ENCODE data around the gene CENPF.

Gene CENPF

DNA sequence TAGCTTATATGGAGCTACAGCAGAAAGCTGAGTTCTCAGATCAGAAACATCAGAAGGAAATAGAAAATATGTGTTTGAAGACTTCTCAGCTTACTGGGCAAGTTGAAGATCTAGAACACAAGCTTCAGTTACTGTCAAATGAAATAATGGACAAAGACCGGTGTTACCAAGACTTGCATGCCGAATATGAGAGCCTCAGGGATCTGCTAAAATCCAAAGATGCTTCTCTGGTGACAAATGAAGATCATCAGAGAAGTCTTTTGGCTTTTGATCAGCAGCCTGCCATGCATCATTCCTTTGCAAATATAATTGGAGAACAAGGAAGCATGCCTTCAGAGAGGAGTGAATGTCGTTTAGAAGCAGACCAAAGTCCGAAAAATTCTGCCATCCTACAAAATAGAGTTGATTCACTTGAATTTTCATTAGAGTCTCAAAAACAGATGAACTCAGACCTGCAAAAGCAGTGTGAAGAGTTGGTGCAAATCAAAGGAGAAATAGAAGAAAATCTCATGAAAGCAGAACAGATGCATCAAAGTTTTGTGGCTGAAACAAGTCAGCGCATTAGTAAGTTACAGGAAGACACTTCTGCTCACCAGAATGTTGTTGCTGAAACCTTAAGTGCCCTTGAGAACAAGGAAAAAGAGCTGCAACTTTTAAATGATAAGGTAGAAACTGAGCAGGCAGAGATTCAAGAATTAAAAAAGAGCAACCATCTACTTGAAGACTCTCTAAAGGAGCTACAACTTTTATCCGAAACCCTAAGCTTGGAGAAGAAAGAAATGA, 37.6 kb downstream of the CENPF start:
- DNase-seq (ENCODE audit: low read depth), result no peak
- H3K4me3 ChIP-seq (ENCODE audit: low read length), result no peak overlapping the region
- TF ChIP-seq, protein P1, sequence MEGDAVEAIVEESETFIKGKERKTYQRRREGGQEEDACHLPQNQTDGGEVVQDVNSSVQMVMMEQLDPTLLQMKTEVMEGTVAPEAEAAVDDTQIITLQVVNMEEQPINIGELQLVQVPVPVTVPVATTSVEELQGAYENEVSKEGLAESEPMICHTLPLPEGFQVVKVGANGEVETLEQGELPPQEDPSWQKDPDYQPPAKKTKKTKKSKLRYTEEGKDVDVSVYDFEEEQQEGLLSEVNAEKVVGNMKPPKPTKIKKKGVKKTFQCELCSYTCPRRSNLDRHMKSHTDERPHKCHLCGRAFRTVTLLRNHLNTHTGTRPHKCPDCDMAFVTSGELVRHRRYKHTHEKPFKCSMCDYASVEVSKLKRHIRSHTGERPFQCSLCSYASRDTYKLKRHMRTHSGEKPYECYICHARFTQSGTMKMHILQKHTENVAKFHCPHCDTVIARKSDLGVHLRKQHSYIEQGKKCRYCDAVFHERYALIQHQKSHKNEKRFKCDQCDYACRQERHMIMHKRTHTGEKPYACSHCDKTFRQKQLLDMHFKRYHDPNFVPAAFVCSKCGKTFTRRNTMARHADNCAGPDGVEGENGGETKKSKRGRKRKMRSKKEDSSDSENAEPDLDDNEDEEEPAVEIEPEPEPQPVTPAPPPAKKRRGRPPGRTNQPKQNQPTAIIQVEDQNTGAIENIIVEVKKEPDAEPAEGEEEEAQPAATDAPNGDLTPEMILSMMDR (IDR thresholded peaks at IDR 0.05; ENCODE audit: insufficient read depth, low read depth, low read length, missing control alignments), result no peak

DNA sequence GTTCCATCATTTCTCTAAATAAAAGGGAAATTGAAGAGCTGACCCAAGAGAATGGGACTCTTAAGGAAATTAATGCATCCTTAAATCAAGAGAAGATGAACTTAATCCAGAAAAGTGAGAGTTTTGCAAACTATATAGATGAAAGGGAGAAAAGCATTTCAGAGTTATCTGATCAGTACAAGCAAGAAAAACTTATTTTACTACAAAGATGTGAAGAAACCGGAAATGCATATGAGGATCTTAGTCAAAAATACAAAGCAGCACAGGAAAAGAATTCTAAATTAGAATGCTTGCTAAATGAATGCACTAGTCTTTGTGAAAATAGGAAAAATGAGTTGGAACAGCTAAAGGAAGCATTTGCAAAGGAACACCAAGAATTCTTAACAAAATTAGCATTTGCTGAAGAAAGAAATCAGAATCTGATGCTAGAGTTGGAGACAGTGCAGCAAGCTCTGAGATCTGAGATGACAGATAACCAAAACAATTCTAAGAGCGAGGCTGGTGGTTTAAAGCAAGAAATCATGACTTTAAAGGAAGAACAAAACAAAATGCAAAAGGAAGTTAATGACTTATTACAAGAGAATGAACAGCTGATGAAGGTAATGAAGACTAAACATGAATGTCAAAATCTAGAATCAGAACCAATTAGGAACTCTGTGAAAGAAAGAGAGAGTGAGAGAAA, 38.4 kb downstream of the CENPF start:
- TF ChIP-seq, protein P1 (IDR thresholded peaks at IDR 0.05; ENCODE audit: insufficient read depth, low read depth, low read length, missing control alignments), result no peak
- H3K4me3 ChIP-seq (ENCODE audit: low read length), result no peak overlapping the region

DNA sequence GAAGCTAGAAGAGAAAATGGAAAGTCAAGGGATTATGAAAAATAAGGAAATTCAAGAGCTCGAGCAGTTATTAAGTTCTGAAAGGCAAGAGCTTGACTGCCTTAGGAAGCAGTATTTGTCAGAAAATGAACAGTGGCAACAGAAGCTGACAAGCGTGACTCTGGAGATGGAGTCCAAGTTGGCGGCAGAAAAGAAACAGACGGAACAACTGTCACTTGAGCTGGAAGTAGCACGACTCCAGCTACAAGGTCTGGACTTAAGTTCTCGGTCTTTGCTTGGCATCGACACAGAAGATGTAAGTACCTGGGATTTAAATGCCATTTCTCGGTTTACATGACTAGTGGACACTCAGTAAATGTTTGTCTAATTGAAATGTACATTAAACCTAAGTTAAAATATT, 40.0 kb downstream of the CENPF start:
- no peak overlapping the region for H3K4me3 ChIP-seq (ENCODE audit: low read length)
- TF ChIP-seq, protein P1 (IDR thresholded peaks at IDR 0.05; ENCODE audit: insufficient read depth, low read depth, low read length, missing control alignments), result no peak
- DNase-seq (ENCODE audit: low read depth), result no peak

More for the DNA sequence above, 38.4 kb downstream of the CENPF start:
- no peak for DNase-seq (ENCODE audit: low read depth)

DNA sequence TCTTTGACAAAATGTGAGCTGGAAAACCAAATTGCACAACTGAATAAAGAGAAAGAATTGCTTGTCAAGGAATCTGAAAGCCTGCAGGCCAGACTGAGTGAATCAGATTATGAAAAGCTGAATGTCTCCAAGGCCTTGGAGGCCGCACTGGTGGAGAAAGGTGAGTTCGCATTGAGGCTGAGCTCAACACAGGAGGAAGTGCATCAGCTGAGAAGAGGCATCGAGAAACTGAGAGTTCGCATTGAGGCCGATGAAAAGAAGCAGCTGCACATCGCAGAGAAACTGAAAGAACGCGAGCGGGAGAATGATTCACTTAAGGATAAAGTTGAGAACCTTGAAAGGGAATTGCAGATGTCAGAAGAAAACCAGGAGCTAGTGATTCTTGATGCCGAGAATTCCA, 42.7 kb downstream of the CENPF start:
- no peak overlapping the region for H3K4me3 ChIP-seq (ENCODE audit: low read length)
- no peak for DNase-seq (ENCODE audit: low read depth)
- TF ChIP-seq, protein P1 (IDR thresholded peaks at IDR 0.05; ENCODE audit: insufficient read depth, low read depth, low read length, missing control alignments), result no peak

DNA sequence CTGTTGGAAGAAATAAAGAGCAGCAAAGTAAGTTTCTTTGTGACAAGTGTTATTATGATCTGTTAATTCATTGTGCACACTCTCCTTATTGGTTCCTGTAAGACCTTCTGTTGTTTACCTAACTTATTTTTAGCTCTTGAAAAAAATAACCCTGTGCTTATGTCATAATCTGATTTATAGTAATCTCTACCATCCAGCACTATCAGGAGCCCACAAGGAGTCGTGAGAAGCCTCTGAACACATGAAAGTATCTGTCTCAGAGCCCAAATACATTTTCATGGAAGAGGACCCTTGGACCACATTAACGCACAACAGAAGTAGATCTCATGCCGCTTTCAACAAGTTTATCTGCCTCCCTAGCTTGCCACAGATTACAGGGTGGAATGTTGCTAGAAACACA, 45.8 kb downstream of the CENPF start:
- TF ChIP-seq, protein P1 (IDR thresholded peaks at IDR 0.05; ENCODE audit: insufficient read depth, low read depth, low read length, missing control alignments), result no peak
- no peak overlapping the region for H3K4me3 ChIP-seq (ENCODE audit: low read length)
- no peak for DNase-seq (ENCODE audit: low read depth)

DNA sequence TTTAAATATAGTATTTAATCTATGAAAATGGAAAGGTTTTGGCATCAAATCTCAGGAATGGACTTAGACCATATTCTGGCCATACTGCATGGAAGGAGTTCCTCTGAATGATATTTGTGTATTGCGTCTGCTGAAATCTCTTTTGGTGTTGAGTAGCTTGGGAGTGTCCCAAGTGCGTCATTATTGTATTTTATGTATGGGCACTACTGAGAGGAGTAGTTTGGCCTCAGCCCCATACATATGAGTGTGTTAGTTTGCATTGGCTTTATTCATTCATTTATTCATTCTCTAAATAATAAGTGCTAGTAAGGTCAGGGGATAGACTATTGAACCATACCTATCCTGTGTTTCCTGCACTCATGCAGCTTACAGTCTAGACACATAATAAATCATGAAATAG, 46.6 kb downstream of the CENPF start:
- no peak for DNase-seq (ENCODE audit: low read depth)
- TF ChIP-seq, protein P1 (IDR thresholded peaks at IDR 0.05; ENCODE audit: insufficient read depth, low read depth, low read length, missing control alignments), result no peak

More for the DNA sequence above, 46.6 kb downstream of the CENPF start:
- H3K4me3 ChIP-seq (ENCODE audit: low read length), result no peak overlapping the region
